ENCODE measurements around the gene DISP3. TPM values are rescaled to one million over a fixed set of nuclear protein-coding genes. Genes with fewer than 3 reads are reported as not detected.

Gene DISP3
- total and polyA plus RNA-seq, 2 of the 4 experiments (the other 2 are of a cell fraction) = 0.05 TPM; not detected in 1

- Histone ChIP-seq H2BK15ac (ENCODE audit: low read depth, low read length) (no peak overlapping the region), H2AK5ac (ENCODE audit: low read depth, low read length) (no peak overlapping the region), H2AFZ (replicated peaks; ENCODE audit: low read length, poor library complexity) (no peak overlapping the region), H4K91ac (ENCODE audit: insufficient read depth, low read depth, low read length) (no peak overlapping the region), H3K56ac (ENCODE audit: extremely low read depth, insufficient read depth, low read length) (no peak overlapping the region), H2BK120ac (ENCODE audit: low read depth, low read length) (no peak overlapping the region), H4K5ac (ENCODE audit: low read depth, low read length) (no peak overlapping the region), H2AK9ac (replicated peaks; ENCODE audit: low read depth, low read length, poor library complexity) (no peak overlapping the region), H3K4me2 (ENCODE audit: low read depth, low read length) (no peak overlapping the region), H3K9ac (ENCODE audit: low read depth, low read length) (no peak overlapping the region), H3K23ac (ENCODE audit: low read depth, low read length) (no peak overlapping the region), H3K79me1 (ENCODE audit: low read depth in 1 of 2, low read length in 2 of 2) (no peaks in the 10 kb centered on the region), H3K9me3 (ENCODE audit: control insufficient read depth, insufficient read depth, low read length) (no peaks in the 10 kb centered on the region), H3K27me3 (ENCODE audit: control insufficient read depth, insufficient read depth, low read length) (peaks cover 5% of the 10 kb centered on the region), H3K18ac (ENCODE audit: low read depth, low read length) (no peak overlapping the region), H2BK20ac (ENCODE audit: low read depth, low read length) (no peak overlapping the region), H4K8ac (ENCODE audit: low read depth in 2 of 2, low read length in 2 of 2) (no peak overlapping the region), H3K4ac (ENCODE audit: low read depth, low read length) (no peak overlapping the region), H3K4me3 (ENCODE audit: insufficient read depth, low read depth, low read length) (no peak overlapping the region), H3K36me3 (ENCODE audit: control insufficient read depth, insufficient read depth, low read length) (no peaks in the 10 kb centered on the region), H2BK5ac (ENCODE audit: low read depth, low read length, poor library complexity, severe bottlenecking) (no peak overlapping the region), H3K9me1 (ENCODE audit: insufficient read depth, low read length) (no peaks in the 10 kb centered on the region), H3K14ac (replicated peaks; ENCODE audit: low read depth, low read length) (no peak overlapping the region), H3K27ac (ENCODE audit: insufficient read depth, low read length) (no peak overlapping the region), H4K20me1 (ENCODE audit: insufficient read depth, low read length) (no peaks in the 10 kb centered on the region), H3K4me1 (ENCODE audit: control insufficient read depth, insufficient read depth, low read length) (no peaks in the 10 kb centered on the region)
- no peak for DNase-seq
- BruUV-seq (replicated peaks) = no TSS peak
- CTCF ChIA-PET = no interaction called here
- POLR2A ChIA-PET (ENCODE audit: unreplicated experiment) = no interaction called here
- no CpG with 5 or more reads among the region's 8 CpGs for WGBS, 2 experiments (ENCODE audit: extremely low coverage in 2 of 2, insufficient read length in 1 of 2)
- TF ChIP-seq CTCF (conservative IDR thresholded peaks at IDR 0.05; ENCODE audit: low read depth, low read length) (no peak), FOS (IDR thresholded peaks at IDR 0.05; ENCODE audit: low read depth, low read length) (no peak), POLR2A (IDR thresholded peaks at IDR 0.05; ENCODE audit: low read depth, low read length) (no peak), NFE2L2 (IDR thresholded peaks at IDR 0.05; ENCODE audit: low read depth, low read length) (no peak), MXI1 (IDR thresholded peaks at IDR 0.05; ENCODE audit: borderline replicate concordance, low read depth, low read length) (no peak), ELK1 (IDR thresholded peaks at IDR 0.05; ENCODE audit: borderline replicate concordance, low read depth, low read length) (no peak), MAFK (IDR thresholded peaks at IDR 0.05; ENCODE audit: low read depth, low read length) (no peak), USF2 (IDR thresholded peaks at IDR 0.05; ENCODE audit: low read depth, low read length) (no peak)
- in situ Hi-C loops (cut with MboI; ENCODE audit: low sequenced_read_pairs) (no loop called here), intact Hi-C loops (cut with micrococcal nuclease) (no loop called here), dilution Hi-C loops (cut with HindIII; ENCODE audit: low sequenced_read_pairs, unreplicated experiment) (no loop called here)
- ATAC-seq (ENCODE audit: low read depth) = no peak
Measured at GRCh38 chr1:11558276-11558675, 79.3 kb downstream of the DISP3 start.

Measured in IMR-90 (cell line).